Measurements from ENCODE around the gene FNDC3B.
"Not testable (repeated sequence)": the region's sequence is repeated elsewhere in the genome, so short reads cannot be mapped to it uniquely, and the experiment has no call there.

Gene FNDC3B

DNA sequence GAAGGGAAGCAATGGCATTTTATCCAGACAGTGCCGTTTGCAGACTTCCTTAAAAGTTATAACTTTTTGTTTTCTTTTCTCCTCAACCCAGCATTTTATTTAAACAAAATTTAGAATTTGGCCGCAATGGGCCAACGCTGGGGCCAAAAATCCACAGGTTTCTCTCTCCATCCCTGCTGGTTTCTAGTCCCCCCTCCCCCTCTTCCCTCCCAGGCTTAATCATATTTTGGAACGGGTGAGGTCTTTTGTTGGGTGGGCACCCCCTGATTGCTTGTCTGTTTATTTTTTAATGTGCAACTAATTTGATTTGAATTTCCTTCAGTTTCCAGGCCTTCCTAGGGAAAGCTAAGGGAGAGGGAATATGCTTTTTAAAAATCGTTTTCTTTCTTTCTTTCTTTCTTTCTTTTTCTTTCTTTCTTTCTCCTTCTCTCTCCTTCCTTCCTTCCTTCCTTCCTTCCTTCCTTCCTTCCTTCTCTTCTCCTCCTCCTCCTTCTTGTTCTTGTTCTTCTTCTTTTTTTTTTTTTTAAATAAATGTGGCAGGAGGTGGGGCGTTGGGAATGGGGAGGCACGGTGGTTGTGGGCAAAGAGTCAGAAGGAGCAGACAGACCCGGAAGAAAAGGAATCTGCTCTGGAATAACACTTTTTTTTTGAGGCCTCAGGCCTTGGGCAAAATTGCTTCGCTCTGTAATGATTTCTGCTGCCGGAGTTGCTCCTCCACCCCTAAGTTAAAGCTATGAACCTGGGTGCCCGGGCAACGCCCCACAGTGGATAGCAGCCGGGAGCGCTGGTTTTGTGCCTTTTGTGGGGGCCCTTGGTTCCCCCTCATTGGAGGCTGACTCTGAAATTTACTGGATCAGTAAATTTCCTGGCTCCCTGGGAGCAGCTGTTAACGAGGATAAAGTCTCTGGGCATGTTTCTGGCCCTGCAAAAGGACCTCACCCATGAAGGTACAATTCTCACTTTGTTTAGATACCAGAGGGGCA is 1.9 kb downstream of the FNDC3B start:
- H3K4me3 Mint-ChIP-seq: peak overlapping the region; percentile 73
- peaks cover 49% of the 10 kb centered on the region for H3K4me1 Mint-ChIP-seq (ENCODE audit: low read depth)
- no peaks in the 10 kb centered on the region for H3K9me3 Mint-ChIP-seq
- peak overlapping the region; percentile 59 for H3K27ac Mint-ChIP-seq
- peaks cover 8% of the 10 kb centered on the region for H3K36me3 Mint-ChIP-seq (ENCODE audit: low read depth)
- DNase-seq: no peak
- H3K27me3 Mint-ChIP-seq: no peaks in the 10 kb centered on the region

DNA sequence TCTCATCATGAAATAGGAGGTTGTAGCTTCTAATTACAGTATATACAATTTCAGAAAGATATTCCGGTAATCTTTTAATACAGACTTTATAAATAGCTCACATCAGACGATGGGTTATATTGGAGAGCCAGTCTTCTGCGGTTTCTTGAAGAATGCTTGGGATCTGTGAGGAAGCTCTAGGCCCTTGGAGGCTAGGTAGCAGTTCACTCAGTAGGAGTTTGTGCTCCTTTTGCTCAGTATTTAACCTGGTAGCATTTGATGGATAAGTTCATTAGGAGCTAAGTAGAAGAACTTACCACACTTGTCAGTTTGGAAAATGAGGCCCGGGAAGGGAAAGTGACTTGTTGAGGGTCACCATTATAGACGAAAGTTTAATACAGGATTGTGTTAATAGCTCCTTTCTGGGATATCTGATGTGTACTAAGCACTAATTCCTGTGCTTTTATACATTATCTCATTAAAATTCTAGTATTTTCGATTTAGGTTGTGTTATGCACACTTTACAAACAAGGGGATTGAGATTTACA is 2.8 kb downstream of the FNDC3B start:
- Mint-ChIP-seq H3K9me3 (no peaks in the 10 kb centered on the region), H3K27me3 (no peaks in the 10 kb centered on the region), H3K4me1 (ENCODE audit: low read depth) (peaks cover 54% of the 10 kb centered on the region), H3K36me3 (ENCODE audit: low read depth) (peaks cover 8% of the 10 kb centered on the region), H3K4me3 (peak overlapping the region; percentile 73), H3K27ac (no peak overlapping the region)
- DNase-seq: no peak

DNA sequence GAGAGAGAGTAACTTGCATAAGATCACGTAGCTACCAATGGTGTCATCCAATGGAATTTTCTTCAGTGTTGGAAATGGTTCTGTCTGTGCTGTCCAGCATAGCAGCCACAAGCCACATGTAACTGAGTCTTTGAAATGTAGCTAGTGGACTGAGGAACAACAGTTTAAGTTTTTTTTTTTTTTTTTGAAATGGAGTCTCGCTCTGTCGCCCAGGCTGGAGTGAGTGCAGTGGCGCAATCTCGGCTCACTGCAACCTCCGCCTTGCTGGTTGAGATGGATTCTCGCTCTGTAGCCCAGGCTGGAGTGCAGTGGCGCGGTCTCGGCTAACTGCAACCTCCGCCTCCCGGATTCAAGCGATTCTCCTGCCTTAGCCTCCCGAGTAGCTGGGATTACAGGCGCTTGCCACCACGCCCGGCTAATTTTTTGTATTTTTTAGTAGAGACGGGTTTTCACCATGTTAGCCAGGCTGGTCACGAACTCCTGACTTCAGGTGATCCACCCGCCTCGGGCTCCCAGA is 3.3 kb downstream of the FNDC3B start:
- not testable (repeated sequence) for DNase-seq; H3K27ac Mint-ChIP-seq; H3K4me3 Mint-ChIP-seq; H3K9me3 Mint-ChIP-seq; H3K36me3 Mint-ChIP-seq (ENCODE audit: low read depth); H3K27me3 Mint-ChIP-seq
- H3K4me1 Mint-ChIP-seq (ENCODE audit: low read depth): peaks cover 54% of the 10 kb centered on the region

DNA sequence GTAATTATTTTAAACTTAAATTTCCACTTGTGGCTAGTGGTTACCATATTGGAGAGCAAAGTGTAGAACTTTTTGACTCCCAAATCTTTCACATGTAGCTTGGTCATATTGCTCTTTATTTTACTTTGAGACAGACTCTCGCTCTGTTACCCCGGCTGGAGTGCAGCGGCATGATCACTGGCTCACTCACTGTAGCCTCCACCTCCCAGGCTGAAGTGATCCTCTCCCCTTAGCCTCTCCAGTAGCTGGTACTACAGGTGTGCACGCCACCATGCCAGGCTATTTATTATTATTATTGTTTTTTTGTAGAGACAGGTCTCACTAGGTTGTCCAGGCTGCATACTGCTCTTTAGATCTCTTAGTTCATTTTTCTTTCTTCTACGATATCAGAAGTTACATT is 3.9 kb downstream of the FNDC3B start:
- Mint-ChIP-seq H3K9me3 (no peaks in the 10 kb centered on the region), H3K27ac (no peak overlapping the region)

DNA sequence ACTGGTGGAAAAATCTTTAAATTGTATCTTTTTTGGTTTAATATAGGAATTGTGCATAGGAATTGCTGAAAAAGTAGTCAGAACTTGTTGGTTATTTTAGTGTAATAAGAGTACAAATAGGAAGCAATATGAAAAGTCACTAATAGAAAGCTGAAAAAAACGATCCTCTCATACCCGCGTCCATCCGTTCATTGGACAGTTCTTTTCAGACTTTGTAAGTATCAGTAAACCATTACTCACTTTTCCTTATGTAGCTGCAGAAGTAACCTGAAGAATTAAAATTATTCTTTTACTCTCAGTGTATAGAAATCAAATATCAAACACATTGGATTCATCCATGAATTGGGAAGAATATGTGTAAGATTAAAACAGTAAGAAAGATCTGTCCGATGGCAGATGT is 4.4 kb downstream of the FNDC3B start:
- H3K36me3 Mint-ChIP-seq (ENCODE audit: low read depth): peaks cover 15% of the 10 kb centered on the region
- no peak overlapping the region for H3K4me3 Mint-ChIP-seq
- no peaks in the 10 kb centered on the region for H3K9me3 Mint-ChIP-seq
- no peaks in the 10 kb centered on the region for H3K27me3 Mint-ChIP-seq
- DNase-seq: no peak
- H3K4me1 Mint-ChIP-seq (ENCODE audit: low read depth): peaks cover 51% of the 10 kb centered on the region
- no peak overlapping the region for H3K27ac Mint-ChIP-seq

More for the DNA sequence above, 3.9 kb downstream of the FNDC3B start:
- no peak for DNase-seq
- H3K36me3 Mint-ChIP-seq (ENCODE audit: low read depth): peaks cover 13% of the 10 kb centered on the region
- no peaks in the 10 kb centered on the region for H3K27me3 Mint-ChIP-seq
- H3K4me1 Mint-ChIP-seq (ENCODE audit: low read depth): peaks cover 53% of the 10 kb centered on the region
- H3K4me3 Mint-ChIP-seq: no peak overlapping the region

DNA sequence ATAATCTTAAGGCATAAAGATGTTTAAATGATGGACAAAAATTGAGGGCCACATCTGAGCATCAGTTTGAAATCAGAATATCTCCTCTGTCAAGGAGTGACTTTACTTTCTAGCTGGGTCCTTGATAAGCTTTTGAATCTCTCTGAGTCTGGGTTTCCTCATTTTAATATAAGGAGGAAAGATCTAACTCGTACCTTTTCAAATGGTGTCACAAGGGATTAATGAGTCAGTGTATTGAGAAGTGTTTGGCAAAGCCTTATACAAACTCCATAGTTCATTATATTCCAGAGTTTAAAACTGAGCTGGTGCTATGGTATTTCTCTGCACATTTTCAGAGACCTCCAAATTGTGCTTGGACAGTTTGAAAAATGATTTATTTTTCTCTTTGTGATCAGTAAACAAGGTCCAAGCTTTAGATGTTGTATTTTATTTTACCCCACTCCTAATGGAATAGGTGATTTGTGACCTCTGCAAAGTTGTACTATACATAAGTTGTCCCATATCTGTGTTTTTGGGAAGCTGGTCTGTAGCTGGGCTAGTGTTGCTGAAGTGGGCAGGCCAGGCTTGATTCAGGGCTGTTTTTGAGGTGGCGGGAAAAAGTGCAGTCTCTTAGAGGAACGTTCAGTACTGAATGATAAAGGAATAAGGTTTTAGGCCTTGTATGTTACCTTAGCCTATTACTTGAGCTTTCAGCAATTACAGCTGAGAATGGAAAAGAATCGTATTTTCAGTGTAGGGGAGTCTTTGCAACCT is 5.6 kb downstream of the FNDC3B start:
- no peak for DNase-seq
- Mint-ChIP-seq H3K9me3 (no peaks in the 10 kb centered on the region), H3K27ac (no peak overlapping the region), H3K4me3 (no peak overlapping the region), H3K4me1 (ENCODE audit: low read depth) (peaks cover 53% of the 10 kb centered on the region), H3K27me3 (no peaks in the 10 kb centered on the region), H3K36me3 (ENCODE audit: low read depth) (peaks cover 24% of the 10 kb centered on the region)

DNA sequence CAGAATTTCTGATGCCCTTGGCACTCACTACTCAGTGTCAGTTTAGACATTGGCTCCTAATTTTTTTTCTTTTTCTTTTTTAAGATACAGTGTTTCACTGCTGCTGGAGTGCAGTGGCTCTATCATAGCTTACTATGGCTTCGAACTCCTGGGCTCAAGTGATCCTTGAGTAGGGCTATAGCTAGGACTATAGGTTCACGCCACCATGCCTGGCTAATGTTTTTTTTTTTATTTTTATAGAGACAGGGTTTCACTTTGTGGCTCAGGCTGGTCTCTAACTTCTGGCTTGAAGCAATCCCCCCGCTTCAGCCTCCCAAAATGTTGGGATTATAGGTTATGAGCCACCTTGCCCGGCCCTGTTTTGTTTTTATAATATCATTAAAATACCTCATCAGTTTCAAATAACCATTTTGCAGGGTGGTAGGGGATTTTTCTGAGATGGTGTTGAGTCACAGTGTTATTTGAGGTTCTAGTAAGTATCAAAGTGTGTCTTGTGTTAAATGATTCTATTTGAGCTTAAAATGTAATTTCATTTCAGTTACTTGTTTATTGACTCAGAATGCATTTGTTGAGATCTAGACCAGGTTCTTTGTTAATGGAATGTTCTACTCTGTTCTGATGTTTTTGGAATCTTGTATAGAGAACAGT is 7.0 kb downstream of the FNDC3B start:
- H3K4me3 Mint-ChIP-seq: no peak overlapping the region

DNA sequence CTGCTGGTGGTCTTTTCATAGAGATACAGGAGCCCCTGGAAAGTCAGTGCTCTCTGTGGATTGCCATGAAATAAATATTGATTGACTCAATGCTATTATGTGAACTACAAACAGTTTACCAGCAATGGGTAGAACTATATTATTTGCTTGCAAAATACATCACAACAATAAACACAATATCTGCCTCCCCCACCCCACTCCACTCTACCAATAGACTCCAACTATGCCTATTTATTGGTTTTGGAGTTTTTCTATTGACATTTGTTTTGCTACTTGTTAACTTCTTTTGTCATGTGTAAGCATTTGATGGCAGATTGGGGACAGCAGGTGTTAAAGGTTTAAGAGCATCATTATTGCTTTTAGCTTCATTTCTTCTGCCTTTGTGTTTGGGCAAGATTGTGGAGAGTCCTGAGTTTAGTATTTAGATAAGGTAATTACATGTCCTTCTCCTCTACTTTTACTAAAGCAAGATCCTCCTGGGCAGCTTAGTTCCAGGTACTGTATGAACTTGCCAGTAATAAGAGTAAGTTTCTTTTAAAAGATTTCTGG is 8.3 kb downstream of the FNDC3B start:
- Mint-ChIP-seq H3K27ac (no peak overlapping the region), H3K4me1 (ENCODE audit: low read depth) (peaks cover 44% of the 10 kb centered on the region), H3K4me3 (no peak overlapping the region), H3K9me3 (no peaks in the 10 kb centered on the region), H3K27me3 (no peaks in the 10 kb centered on the region), H3K36me3 (ENCODE audit: low read depth) (peaks cover 44% of the 10 kb centered on the region)
- no peak for DNase-seq

More for the DNA sequence above, 7.0 kb downstream of the FNDC3B start:
- Mint-ChIP-seq H3K27me3 (no peaks in the 10 kb centered on the region), H3K36me3 (ENCODE audit: low read depth) (peaks cover 35% of the 10 kb centered on the region), H3K27ac (peak overlapping the region; percentile 18), H3K4me1 (ENCODE audit: low read depth) (peaks cover 50% of the 10 kb centered on the region), H3K9me3 (no peaks in the 10 kb centered on the region)
- DNase-seq: no peak

DNA sequence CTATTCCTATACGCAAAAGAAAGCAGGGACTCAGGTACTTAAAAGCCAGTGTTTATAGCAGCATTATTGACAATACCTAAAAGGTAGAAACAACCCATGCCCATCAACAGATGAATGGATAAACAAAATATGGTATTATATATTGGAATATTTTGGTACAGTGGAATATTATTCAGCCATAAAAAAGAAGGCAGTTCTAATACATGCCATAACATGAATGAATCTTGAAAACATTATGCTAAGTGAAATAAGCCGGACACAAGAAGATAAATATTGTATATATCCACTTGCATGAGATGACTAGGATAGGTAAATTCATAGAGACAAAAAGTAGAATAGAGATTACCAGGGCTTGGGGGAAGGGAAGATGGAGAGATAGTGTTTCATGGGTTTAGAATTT is 9.2 kb downstream of the FNDC3B start:
- Mint-ChIP-seq H3K36me3 (ENCODE audit: low read depth) (peaks cover 43% of the 10 kb centered on the region), H3K4me1 (ENCODE audit: low read depth) (peaks cover 42% of the 10 kb centered on the region), H3K9me3 (no peaks in the 10 kb centered on the region), H3K27me3 (no peaks in the 10 kb centered on the region), H3K27ac (no peak overlapping the region), H3K4me3 (no peak overlapping the region)
- no peak for DNase-seq

DNA sequence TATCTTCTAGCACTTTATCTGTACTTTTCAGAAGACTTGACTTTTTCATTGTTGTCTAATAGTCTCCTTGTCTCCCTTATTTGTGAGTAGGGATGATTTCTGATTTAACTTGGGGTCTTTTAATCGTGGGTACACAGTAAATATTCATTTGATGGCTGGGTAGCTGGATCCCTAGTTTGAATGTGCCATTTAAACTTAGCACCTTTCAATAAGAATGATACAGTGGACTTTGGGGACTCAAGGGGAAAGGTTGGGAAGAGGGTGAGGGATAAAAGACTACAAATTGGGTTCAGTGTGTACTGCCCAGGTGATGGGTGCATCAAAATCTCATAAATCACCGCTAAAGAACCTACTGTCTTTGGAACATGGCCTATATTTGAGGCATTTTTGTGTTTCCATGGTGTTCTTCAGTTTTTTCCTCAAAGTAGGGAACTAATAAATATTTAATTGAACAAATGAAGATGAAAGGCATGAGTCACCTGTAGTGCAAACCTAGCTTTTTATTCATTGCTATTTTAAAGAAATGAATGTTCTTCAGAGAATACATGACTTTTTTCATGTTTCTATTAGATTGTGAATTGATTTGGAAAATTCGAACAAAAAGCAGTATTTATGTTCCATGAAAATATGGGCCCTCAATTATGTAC is 12.1 kb downstream of the FNDC3B start:
- Mint-ChIP-seq H3K9me3 (no peaks in the 10 kb centered on the region), H3K27me3 (no peaks in the 10 kb centered on the region), H3K4me1 (ENCODE audit: low read depth) (peaks cover 38% of the 10 kb centered on the region), H3K4me3 (no peak overlapping the region), H3K27ac (no peak overlapping the region), H3K36me3 (ENCODE audit: low read depth) (peaks cover 48% of the 10 kb centered on the region)
- DNase-seq: no peak

DNA sequence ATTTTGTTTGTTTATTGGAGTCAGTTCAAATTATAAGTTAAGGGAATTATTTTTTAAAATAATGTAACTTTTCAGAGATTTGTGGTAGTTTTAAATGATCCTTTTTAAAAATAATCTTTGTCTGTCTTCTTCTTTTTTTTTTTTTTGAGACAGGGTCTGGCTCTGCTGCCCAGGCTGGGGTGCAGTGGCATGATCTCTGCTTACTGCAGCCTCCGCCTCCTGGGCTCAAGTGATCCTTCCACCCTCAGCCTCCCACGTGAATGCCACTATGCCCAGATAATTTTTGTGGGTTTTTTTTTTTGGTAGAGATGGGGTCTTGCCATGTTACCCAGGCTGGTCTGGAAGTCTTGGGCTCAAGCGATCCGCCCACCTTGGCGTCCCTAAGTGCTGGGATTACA is 12.6 kb downstream of the FNDC3B start:
- H3K4me1 Mint-ChIP-seq (ENCODE audit: low read depth): peaks cover 38% of the 10 kb centered on the region
- H3K27me3 Mint-ChIP-seq: no peaks in the 10 kb centered on the region
- H3K9me3 Mint-ChIP-seq: no peaks in the 10 kb centered on the region
- peaks cover 48% of the 10 kb centered on the region for H3K36me3 Mint-ChIP-seq (ENCODE audit: low read depth)
- H3K27ac Mint-ChIP-seq: no peak overlapping the region
- H3K4me3 Mint-ChIP-seq: no peak overlapping the region
- no peak for DNase-seq

DNA sequence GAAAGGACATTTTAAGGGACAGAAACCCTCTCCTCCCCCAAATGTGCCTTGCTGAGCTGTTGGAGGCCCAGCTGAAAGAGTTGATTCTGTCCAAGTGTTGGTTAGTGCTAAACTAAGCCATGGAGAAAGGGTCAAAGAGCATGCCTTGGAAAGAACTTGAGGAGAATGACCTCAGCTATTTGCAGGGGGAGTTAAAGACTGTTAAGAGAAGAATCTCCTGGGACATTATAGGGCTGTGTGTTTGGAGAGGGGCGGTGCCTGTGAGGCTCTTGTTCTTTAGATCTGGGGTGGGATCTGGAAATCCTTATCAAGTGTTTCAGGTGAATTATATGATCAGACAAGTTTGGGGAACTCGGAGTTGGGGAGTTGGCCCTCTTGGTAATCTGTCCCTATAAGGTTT is 13.0 kb downstream of the FNDC3B start:
- Mint-ChIP-seq H3K4me1 (ENCODE audit: low read depth) (peaks cover 42% of the 10 kb centered on the region), H3K27me3 (no peaks in the 10 kb centered on the region), H3K9me3 (no peaks in the 10 kb centered on the region), H3K36me3 (ENCODE audit: low read depth) (peaks cover 48% of the 10 kb centered on the region), H3K27ac (no peak overlapping the region), H3K4me3 (no peak overlapping the region)
- no peak for DNase-seq

DNA sequence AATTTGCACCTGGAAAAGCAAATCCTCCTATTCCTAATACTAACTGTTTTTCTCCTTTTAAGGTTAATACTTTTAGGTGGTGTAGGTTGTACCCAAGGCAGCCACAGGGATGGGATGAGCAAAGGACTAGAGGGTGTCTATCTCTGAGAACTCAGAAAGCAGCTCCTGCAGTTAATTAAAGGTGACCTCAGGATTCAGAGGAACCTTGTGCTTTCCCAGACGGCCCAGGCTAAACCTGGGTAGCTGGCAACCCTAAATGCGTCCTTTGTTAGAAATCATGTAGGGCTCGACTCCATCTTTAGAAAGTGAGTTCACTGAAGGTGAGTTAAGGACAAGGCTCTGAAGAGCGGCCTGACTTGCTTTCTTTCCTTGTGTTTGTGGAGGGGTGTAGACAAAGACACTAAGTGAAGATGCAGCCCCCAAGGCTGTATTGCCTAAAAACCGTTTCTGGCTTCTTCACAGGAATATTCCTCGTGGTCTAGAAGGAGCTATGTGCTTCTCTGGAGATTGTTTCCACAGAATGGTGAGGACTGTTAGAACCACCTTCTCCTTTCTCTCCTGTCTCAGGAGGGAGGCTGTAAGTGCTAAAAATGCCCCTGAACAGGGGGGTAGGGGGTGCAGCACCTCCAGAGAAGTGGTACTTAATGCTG is 14.9 kb downstream of the FNDC3B start:
- Mint-ChIP-seq H3K27me3 (no peaks in the 10 kb centered on the region), H3K4me1 (ENCODE audit: low read depth) (peaks cover 40% of the 10 kb centered on the region), H3K27ac (no peak overlapping the region), H3K4me3 (no peak overlapping the region), H3K36me3 (ENCODE audit: low read depth) (peaks cover 38% of the 10 kb centered on the region), H3K9me3 (no peaks in the 10 kb centered on the region)
- DNase-seq: no peak
